Thymus (tissue), 11 donors: ENCODE results near the gene VWF. TPM values are rescaled to one million over a fixed set of nuclear protein-coding genes. Genes with fewer than 3 reads are reported as not detected.
"Not testable (repeated sequence)": the region's sequence is repeated elsewhere in the genome, so short reads cannot be mapped to it uniquely, and the experiment has no call there.

Experiments
- DNase-seq, 9 donors: peaks; one replicate each; pipeline ENCODE4 v3.0.0-alpha.2; 2013; ENCODE audit warnings: low spot score in 9 of 9, low read depth in 6 of 9, missing footprints in 1 of 9
- H3K27ac ChIP-seq, 2 donors: one replicate each; pipeline ENCODE4 v1.5.1; 2013; ENCODE audit warnings: control low read depth in 1 of 2, low read depth in 1 of 2, low read length in 1 of 2, mild to moderate bottlenecking in 1 of 2, moderate library complexity in 1 of 2
- H3K27me3 ChIP-seq, 2 donors: one replicate each; pipeline ENCODE4 v1.5.1; 2013; ENCODE audit warnings: low read length in 1 of 2; ENCODE audit not compliant: control insufficient read depth in 2 of 2, insufficient read depth in 1 of 2
- H3K36me3 ChIP-seq, 2 donors: one replicate each; pipeline ENCODE4 v1.5.1; 2013; ENCODE audit warnings: low read length in 1 of 2, mild to moderate bottlenecking in 1 of 2, moderate library complexity in 1 of 2; ENCODE audit not compliant: control insufficient read depth in 2 of 2, insufficient read depth in 2 of 2
- H3K4me1 ChIP-seq, 2 donors: one replicate each; pipeline ENCODE4 v1.5.1; 2013; ENCODE audit warnings: low read length in 2 of 2; ENCODE audit not compliant: control insufficient read depth in 2 of 2, insufficient read depth in 2 of 2
- H3K4me3 ChIP-seq, 2 donors: one replicate each; pipeline ENCODE4 v1.5.1; 2013; ENCODE audit warnings: low read length in 2 of 2, control low read depth in 1 of 2, mild to moderate bottlenecking in 1 of 2
- H3K9me3 ChIP-seq, 2 donors: one replicate each; pipeline ENCODE4 v1.5.1; 2013; ENCODE audit warnings: low read length in 1 of 2, mild to moderate bottlenecking in 1 of 2; ENCODE audit not compliant: control insufficient read depth in 2 of 2, insufficient read depth in 1 of 2
- WGBS: extraction: QIAGEN DNeasy Blood & Tissue Kit; methylation state at CpG from one replicate; pipeline ENCODE4 v1.1.7; 2013; 5-methylcytosine and 5-hydroxymethylcytosine counted together
- polyA plus RNA-seq: library from polyadenylated mRNA; stranded (reverse); fragments of 200-250 nt; gene quantifications from one replicate; pipeline ENCODE4 v1.2.3, GENCODE V29; 2013
- total RNA-seq: library from RNA; stranded (reverse); fragments of 120-200 nt; gene quantifications from one replicate; pipeline ENCODE4 v1.2.4, GENCODE V29; 2013
- donor health status: healthy.

Gene VWF
- total and polyA plus RNA-seq, 2 donors = 6.7 to 33.8 TPM

DNA sequence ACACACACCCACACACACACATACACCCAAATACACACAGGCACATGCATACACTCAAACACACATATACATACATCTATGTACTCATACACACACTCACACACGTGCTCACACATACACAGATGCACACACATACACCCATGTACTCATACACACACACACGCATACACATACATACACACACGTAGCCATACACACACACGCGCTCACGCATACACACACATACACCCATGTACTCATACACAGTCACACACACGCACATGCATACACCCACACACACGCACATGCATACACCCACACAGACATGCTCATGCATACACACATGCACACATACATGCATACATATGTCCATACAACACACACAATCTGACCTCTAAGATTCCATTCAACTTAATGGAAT lies 91.7 kb downstream of the VWF start:
- Histone ChIP-seq H3K36me3 (no peaks in the 10 kb centered on the region), H3K4me3 (no peak overlapping the region), H3K9me3 (peaks cover 0 to 4% of the 10 kb centered on the region in 2 donors), H3K27me3 (no peaks in the 10 kb centered on the region), H3K27ac (no peak overlapping the region), H3K4me1 (no peaks in the 10 kb centered on the region)
- WGBS = 81% methylated on average over 8 of the region's 8 CpGs
- no peak for DNase-seq

GRCh38 chr12:6031001-6031400 lies 93.5 kb downstream of the VWF start:
- Histone ChIP-seq H3K4me3 (no peak overlapping the region), H3K4me1 (no peaks in the 10 kb centered on the region), H3K36me3 (no peaks in the 10 kb centered on the region), H3K27me3 (no peaks in the 10 kb centered on the region), H3K27ac (no peak overlapping the region), H3K9me3 (no peaks in the 10 kb centered on the region)
- 93% methylated on average over 8 of the region's 8 CpGs for WGBS
- no peak for DNase-seq

- no peaks in the 10 kb centered on the region for H3K27me3 ChIP-seq
- no peak overlapping the region for H3K27ac ChIP-seq
- WGBS = 79% methylated on average over 3 of the region's 3 CpGs
- DNase-seq = no peak
- no peaks in the 10 kb centered on the region for H3K9me3 ChIP-seq
- H3K4me1 ChIP-seq = no peaks in the 10 kb centered on the region
- H3K4me3 ChIP-seq = no peak overlapping the region
- H3K36me3 ChIP-seq = no peaks in the 10 kb centered on the region
Observed at GRCh38 chr12:6030081-6030480, 94.4 kb downstream of the VWF start.

DNA sequence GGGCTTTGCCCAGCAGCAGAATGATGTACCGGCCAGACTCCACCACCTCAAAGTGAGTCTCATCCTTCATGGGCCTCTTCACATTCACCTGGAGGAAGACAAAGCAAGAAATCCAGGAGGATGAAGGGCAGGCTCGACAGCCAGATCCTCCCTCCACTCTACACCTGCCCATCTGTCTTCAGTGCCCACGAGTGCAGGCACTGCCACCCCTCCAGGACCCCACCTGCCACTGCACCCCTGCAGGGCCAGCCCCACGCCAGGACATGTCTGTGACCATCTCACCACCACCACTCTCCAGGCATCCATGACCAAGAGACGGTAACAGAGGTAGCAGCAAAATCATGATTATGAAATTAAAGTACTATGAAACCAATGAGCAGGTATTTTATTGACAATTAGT lies 95.1 kb downstream of the VWF start:
- H3K9me3 ChIP-seq = no peaks in the 10 kb centered on the region
- no peaks in the 10 kb centered on the region for H3K4me1 ChIP-seq
- H3K27me3 ChIP-seq = no peaks in the 10 kb centered on the region
- 96% methylated on average over 5 of the region's 5 CpGs for WGBS
- H3K36me3 ChIP-seq = no peaks in the 10 kb centered on the region
- DNase-seq = no peak
- H3K4me3 ChIP-seq = no peak overlapping the region
- H3K27ac ChIP-seq = no peak overlapping the region

DNA sequence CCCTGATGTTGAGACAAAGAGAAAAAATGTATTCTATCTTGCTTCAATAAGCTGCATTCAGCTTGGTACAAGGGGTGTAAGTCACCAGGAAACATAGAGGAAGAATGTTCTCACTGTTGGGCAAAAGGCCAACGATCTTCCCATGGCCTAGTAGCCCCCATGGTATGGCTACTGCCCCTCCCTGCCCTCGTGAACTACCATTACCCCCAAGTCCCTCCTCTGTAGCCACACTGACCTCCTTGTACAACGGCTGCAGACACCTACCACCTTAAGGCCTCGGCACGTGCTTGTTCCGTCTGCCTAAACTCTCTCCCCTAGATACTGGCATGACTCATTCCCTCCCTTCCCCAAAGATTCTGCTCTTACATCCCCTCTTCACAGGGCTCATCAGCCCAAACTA lies 97.5 kb downstream of the VWF start:
- Histone ChIP-seq H3K27me3 (no peaks in the 10 kb centered on the region), H3K36me3 (no peaks in the 10 kb centered on the region), H3K4me3 (no peak overlapping the region), H3K27ac (no peak overlapping the region), H3K9me3 (no peaks in the 10 kb centered on the region), H3K4me1 (no peaks in the 10 kb centered on the region)
- 88% methylated on average over 6 of the region's 6 CpGs for WGBS
- no peak for DNase-seq

- 86% methylated on average over 8 of the region's 9 CpGs for WGBS
- DNase-seq, H3K9me3 ChIP-seq, H3K27ac ChIP-seq, H3K27me3 ChIP-seq, H3K4me3 ChIP-seq, H3K4me1 ChIP-seq, H3K36me3 ChIP-seq: not testable (repeated sequence)
Observed at GRCh38 chr12:6025703-6026298, 98.7 kb downstream of the VWF start.

DNA sequence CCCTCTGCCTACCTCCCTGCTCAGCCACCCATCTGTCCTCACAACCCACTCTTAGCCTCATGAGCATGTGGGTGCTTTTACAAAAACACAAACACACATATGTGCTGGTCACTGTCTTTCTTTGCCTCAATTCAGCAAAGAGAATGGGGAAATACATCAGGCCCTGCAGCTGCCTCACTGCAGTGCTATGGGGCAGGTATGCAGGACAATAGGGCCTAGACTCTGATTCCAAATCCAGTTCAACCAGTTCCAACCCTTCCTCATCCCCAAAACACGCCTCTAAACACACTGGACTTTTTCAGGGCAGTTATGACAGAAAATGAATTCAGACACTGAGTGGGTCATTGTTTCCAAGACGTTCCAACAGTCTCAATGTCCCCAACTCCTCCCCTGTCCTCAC lies 100.4 kb downstream of the VWF start:
- not testable (repeated sequence) for H3K36me3 ChIP-seq, DNase-seq, H3K27me3 ChIP-seq, H3K9me3 ChIP-seq, H3K4me3 ChIP-seq, H3K4me1 ChIP-seq, H3K27ac ChIP-seq
- WGBS = 91% methylated on average over 2 of the region's 2 CpGs

- 38% methylated on average over 5 of the region's 5 CpGs for WGBS
- Histone ChIP-seq H3K27ac (no peak overlapping the region), H3K9me3 (no peaks in the 10 kb centered on the region), H3K4me3 (no peak overlapping the region), H3K4me1 (no peaks in the 10 kb centered on the region), H3K36me3 (no peaks in the 10 kb centered on the region), H3K27me3 (no peaks in the 10 kb centered on the region)
- peak in 1 of 9 donors; percentile 45 for DNase-seq
Observed at GRCh38 chr12:6020930-6021329, 103.5 kb downstream of the VWF start.

- not testable (repeated sequence) for H3K27me3 ChIP-seq, H3K27ac ChIP-seq, H3K4me3 ChIP-seq, H3K9me3 ChIP-seq, H3K36me3 ChIP-seq, H3K4me1 ChIP-seq, DNase-seq
- 78% methylated on average over 10 of the region's 10 CpGs for WGBS
Observed at GRCh38 chr12:6020511-6020910, 104.0 kb downstream of the VWF start.

- 99% methylated on average over 24 of the region's 24 CpGs for WGBS
- H3K27me3 ChIP-seq, H3K4me1 ChIP-seq, H3K9me3 ChIP-seq, H3K4me3 ChIP-seq, H3K36me3 ChIP-seq, H3K27ac ChIP-seq, DNase-seq: not testable (repeated sequence)
Observed at GRCh38 chr12:6019256-6019655, 105.2 kb downstream of the VWF start.
